Measurements from ENCODE around the gene SDHA. TPM values are rescaled to one million over a fixed set of nuclear protein-coding genes. Genes with fewer than 3 reads are reported as not detected.
"Not testable (repeated sequence)": the region's sequence is repeated elsewhere in the genome, so short reads cannot be mapped to it uniquely, and the experiment has no call there.

The SDHA gene
- total and polyA plus RNA-seq, 11 donors: 276 to 861 (median 727) TPM

- peak; percentile 34 to 73 (median 62) for ATAC-seq
- H3K4me1 ChIP-seq: peaks cover 0 to 52% (median 28%) of the 10 kb centered on the region in 12 donors
Observed at GRCh38 chr5:218457-219291, 554 bp downstream of the SDHA start.

GRCh38 chr5:219460-219863 lies 1.3 kb downstream of the SDHA start:
- peaks cover 0 to 15% (median 9%) of the 10 kb centered on the region in 9 donors for H3K36me3 ChIP-seq
- H3K4me3 ChIP-seq: peak overlapping the region; percentile 81 to 100 (median 95)
- H3K4me1 ChIP-seq: peaks cover 0 to 60% (median 28%) of the 10 kb centered on the region in 12 donors
- intact Hi-C loops (cut with DNase I): loop anchor here in 2 of 10 donors (2.0 kb wide), 2 partner anchors 29 to 31 kb away; partner anchors contain the start of gene LRRC14B (in 1 of the 2)
- WGBS, 4 donors: 14 to 20% (median 17%) methylated on average over 9 of the region's 9 CpGs
- no peaks in the 10 kb centered on the region for H3K9me3 ChIP-seq
- TF ChIP-seq POLR2A (IDR thresholded peaks at IDR 0.05): no peak
- TF ChIP-seq CTCF (IDR thresholded peaks at IDR 0.05): no peak
- DNase-seq (no peak), ATAC-seq (peak in 2 of 4 donors; percentile 3 to 15)
- H3K27ac ChIP-seq: peak overlapping the region in 11 of 12 donors; percentile 57 to 98 (median 96)
- no peaks in the 10 kb centered on the region for H3K27me3 ChIP-seq

More at GRCh38 chr5:218457-219291, 554 bp downstream of the SDHA start:
- Histone ChIP-seq H3K9me3 (no peaks in the 10 kb centered on the region), H3K4me3 (peak overlapping the region; percentile 81 to 100 (median 95)), H3K27ac (peak overlapping the region; percentile 91 to 99 (median 96)), H3K27me3 (no peaks in the 10 kb centered on the region), H3K36me3 (peaks cover 0 to 13% (median 5%) of the 10 kb centered on the region in 9 donors)
- intact Hi-C loops (cut with DNase I): loop anchor here in 4 of 10 donors (1.0 to 2.0 kb wide), 4 partner anchors 24 to 30 kb away; partner anchors contain the start of gene LRRC14B (in 2 of the 4)
- TF ChIP-seq POLR2A (IDR thresholded peaks at IDR 0.05) (peak in 1 of 2 donors; percentile 23), CTCF (IDR thresholded peaks at IDR 0.05) (peak in 1 of 12 donors; percentile 9)
- 0 to 1% (median 0%) methylated on average over 29 to 73 of the region's 73 CpGs for WGBS, 4 donors
- peak in 4 of 5 donors; percentile 46 to 73 (median 56) for DNase-seq

GRCh38 chr5:219991-220390 lies 1.9 kb downstream of the SDHA start:
- intact Hi-C loops (cut with DNase I): loop anchor here in 2 of 10 donors (2.0 kb wide), 2 partner anchors 29 to 31 kb away; partner anchors contain the start of gene LRRC14B (in 1 of the 2)
- DNase-seq (no peak), ATAC-seq (no peak)
- Histone ChIP-seq H3K9me3 (no peaks in the 10 kb centered on the region), H3K36me3 (peaks cover 0 to 17% (median 12%) of the 10 kb centered on the region in 9 donors), H3K4me1 (peaks cover 0 to 58% (median 28%) of the 10 kb centered on the region in 12 donors), H3K27ac (peak overlapping the region in 10 of 12 donors; percentile 57 to 98 (median 96)), H3K27me3 (no peaks in the 10 kb centered on the region), H3K4me3 (peak overlapping the region; percentile 81 to 100 (median 95))
- 20 to 29% (median 23%) methylated on average over 4 of the region's 4 CpGs for WGBS, 4 donors
- TF ChIP-seq CTCF (IDR thresholded peaks at IDR 0.05) (no peak), POLR2A (IDR thresholded peaks at IDR 0.05) (no peak)

- H3K9me3 ChIP-seq; DNase-seq; intact Hi-C loops (cut with DNase I); H3K27me3 ChIP-seq; ATAC-seq; H3K4me3 ChIP-seq: not testable (repeated sequence)
- peaks cover 2 to 48% (median 41%) of the 10 kb centered on the region in 9 donors for H3K36me3 ChIP-seq
- 20 to 31% (median 30%) methylated on average over 6 of the region's 6 CpGs for WGBS, 4 donors
- peaks cover 0 to 53% (median 28%) of the 10 kb centered on the region in 12 donors for H3K4me1 ChIP-seq
- H3K27ac ChIP-seq: peak overlapping the region in 1 of 12 donors; percentile 10
Observed at GRCh38 chr5:222951-223715, 5.0 kb downstream of the SDHA start.

Data from heart left ventricle (tissue), 16 donors.